Measurements from ENCODE around the gene KCNAB1.

DNA sequence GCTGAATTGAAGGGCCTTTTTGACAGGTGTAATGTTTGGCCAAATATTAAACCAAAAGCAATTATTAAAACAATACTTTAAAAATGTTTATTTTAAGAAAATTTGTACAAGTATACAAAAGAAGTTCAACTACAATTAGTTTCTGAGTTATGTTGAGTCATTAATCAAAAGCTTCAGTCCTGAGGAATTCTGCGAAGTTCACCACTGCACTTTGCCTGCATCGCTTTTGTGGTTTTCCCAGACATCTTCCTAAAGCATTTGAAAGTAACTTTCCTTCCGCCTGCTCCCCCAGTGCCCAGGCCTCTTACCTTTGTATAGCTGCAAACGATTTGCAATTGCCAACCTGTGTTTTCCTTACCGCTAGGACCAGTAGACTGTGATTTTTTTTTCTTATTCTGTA lies 69.5 kb downstream of the KCNAB1 start:
- TF ChIP-seq, protein P1, sequence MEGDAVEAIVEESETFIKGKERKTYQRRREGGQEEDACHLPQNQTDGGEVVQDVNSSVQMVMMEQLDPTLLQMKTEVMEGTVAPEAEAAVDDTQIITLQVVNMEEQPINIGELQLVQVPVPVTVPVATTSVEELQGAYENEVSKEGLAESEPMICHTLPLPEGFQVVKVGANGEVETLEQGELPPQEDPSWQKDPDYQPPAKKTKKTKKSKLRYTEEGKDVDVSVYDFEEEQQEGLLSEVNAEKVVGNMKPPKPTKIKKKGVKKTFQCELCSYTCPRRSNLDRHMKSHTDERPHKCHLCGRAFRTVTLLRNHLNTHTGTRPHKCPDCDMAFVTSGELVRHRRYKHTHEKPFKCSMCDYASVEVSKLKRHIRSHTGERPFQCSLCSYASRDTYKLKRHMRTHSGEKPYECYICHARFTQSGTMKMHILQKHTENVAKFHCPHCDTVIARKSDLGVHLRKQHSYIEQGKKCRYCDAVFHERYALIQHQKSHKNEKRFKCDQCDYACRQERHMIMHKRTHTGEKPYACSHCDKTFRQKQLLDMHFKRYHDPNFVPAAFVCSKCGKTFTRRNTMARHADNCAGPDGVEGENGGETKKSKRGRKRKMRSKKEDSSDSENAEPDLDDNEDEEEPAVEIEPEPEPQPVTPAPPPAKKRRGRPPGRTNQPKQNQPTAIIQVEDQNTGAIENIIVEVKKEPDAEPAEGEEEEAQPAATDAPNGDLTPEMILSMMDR (optimal IDR thresholded peaks at IDR 0.05 in 1 of 3, IDR thresholded peaks at IDR 0.05 in 1 of 3, conservative IDR thresholded peaks at IDR 0.05 in 1 of 3; ENCODE audit: extremely low read depth in 1 of 3, insufficient read depth in 2 of 3, low read length in 3 of 3), result no peak
- no peak for TF ChIP-seq EZH2 (IDR thresholded peaks at IDR 0.05; ENCODE audit: low read length)

All from keratinocyte (primary cell).